NCI-H1436 treated with DMSO at 0.1 percent for 48 hours (cell line): ENCODE results near the gene RPAIN.
A peak's percentile ranks its signal among the peaks of the same experiment; 100 is the strongest.
"Not testable (repeated sequence)": the region's sequence is repeated elsewhere in the genome, so short reads cannot be mapped to it uniquely, and the experiment has no call there.

Experiments used
- DNase-seq: peaks from one replicate; lab custom pipeline; 2025; lab: John Stamatoyannopoulos, UW

Gene RPAIN

DNA sequence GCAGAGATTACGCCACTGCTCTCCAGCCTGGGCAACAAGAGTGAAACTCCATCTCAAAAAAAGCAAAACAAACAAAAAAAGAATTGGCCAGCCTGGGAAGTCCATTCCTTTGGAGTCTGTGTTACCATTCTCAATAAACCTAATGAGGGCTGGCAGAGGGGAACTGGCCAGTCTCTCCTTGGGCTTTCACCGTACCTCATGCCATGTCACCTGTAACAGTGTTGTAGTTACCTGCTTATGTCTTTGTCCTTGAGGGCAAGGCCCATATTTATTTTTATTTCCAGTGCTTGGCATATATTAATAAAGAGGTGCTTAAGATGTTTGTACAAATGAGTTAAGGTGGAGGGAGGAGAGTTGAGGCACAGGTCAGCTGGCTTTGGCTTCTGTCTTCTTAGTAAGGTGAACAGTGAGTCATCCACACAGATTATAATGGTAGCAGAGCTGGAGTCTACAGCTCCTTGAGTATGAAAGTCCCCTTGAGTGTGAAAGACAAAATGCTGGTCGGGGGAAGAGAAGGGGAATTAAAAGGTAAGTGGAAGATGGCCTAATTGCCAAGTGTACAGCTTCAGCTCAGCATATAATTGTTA is 10.5 kb downstream of the RPAIN start:
- DNase-seq = no peak

DNA sequence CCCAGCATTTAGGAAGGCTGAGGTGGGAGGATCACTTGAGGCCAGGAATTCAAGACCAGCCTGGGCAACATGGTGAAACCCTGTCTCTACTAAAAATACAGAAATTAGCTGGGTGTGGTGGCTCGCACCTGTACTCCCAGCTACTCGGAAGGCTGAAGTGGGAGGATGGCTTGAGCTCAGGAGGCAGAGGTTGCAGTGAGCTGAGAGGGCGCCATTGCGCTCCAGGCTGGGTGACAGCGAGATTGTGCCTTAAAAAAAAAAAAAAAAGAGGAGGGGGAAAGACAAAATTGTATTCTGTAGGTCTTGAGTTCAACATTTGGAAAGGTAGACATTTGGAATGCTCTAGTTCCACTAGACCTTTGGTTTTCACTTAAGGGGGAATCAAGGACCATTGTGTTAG is 11.3 kb downstream of the RPAIN start:
- DNase-seq = not testable (repeated sequence)

DNA sequence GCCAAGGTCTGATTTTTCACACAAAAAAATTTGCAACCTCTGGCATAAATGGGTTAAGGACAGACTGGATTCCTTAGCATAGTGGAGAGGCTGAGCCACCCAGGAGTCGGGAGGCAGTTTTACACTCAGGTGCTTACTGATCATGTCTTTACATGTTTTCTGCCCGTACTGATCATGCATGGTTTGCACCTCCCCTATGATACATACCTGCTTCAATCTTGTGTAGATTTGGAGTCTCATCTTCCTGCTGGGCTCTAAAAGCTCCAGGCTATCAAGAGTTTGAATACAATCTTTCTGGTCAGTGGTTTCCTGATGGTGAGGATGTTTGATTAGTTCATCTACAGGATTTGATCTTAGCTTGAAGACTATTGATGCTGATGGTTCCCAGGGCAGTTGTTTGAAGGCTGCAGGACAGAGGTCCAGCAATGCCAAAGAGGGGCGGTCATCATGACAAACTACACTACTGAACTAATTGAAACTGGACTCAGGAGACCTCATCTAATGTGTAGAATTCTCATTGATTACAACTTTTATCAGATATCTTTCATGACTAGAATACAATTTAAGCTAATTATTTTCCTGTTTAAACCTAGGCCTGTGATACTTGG is 12.1 kb downstream of the RPAIN start:
- DNase-seq = no peak

DNA sequence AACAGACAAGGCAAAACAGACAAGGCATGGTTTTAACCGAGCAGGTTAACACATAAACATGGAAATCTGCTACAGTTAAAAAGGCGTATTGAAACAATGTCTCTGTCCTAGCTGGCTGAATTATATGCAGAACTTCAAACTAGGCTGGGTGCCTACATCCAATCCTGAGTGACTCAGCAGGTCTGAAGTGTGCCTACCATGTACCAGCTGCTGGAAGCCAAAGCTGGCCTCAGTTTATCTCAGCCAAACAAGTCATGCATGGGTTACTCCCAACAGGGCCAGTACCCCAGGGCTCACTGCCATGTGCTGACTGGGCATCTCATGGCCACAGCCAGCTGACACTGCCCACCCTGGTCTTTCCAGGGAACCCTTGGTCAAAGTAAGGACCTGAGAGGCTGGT is 15.0 kb downstream of the RPAIN start:
- no peak for DNase-seq

DNA sequence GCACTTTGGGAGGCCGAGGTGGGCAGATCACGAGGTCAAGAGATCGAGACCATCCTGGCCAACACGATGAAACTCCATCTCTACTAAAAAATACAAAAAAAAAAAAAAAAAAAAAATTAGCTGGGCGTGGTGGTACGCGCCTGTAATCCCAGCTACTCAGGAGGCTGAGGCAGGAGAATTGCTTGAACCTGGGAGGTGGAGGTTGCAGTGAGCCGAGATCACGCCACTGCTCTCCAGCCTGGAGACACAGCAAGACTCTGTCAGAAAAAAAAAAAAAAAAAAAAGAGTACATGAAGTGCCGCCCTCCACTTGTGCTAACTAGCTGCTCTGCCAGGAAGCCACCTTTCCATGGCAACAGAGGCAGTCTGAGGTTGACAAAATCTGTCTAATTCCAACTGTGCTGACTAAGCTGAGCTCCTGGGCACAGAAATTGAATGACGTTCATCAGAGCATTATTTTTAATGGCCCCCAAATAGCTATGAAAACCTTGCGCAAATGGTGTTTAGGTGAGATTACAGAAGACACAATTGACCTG is 15.9 kb downstream of the RPAIN start:
- DNase-seq = not testable (repeated sequence)

DNA sequence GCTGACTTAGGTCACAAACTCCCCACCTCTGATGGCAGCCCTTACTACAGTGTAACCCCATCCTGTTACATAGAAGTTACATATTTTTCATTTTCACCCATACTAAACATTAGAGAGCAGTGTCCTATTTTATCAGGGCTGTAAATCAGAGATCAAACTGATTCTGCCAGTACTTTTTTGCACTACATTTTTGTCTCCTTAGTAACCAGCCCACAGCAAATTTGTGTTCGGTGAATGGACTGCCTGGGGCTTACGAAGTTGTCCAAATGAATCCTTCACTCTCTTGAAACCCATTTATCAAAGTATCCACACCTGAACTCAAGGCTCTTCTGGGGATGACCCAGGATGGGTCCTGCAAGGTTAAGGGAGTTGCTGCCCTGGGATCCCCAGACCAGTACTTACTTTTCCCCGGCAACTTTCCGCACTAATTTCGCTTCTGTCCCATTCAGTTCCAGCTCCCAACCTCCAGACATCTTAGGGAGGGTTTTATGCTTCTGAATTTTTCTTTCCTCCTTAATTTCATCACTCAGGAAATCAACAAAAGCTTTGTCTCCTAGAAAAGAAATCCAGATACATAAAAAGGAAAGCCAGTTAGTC is 17.8 kb downstream of the RPAIN start:
- DNase-seq = no peak

DNA sequence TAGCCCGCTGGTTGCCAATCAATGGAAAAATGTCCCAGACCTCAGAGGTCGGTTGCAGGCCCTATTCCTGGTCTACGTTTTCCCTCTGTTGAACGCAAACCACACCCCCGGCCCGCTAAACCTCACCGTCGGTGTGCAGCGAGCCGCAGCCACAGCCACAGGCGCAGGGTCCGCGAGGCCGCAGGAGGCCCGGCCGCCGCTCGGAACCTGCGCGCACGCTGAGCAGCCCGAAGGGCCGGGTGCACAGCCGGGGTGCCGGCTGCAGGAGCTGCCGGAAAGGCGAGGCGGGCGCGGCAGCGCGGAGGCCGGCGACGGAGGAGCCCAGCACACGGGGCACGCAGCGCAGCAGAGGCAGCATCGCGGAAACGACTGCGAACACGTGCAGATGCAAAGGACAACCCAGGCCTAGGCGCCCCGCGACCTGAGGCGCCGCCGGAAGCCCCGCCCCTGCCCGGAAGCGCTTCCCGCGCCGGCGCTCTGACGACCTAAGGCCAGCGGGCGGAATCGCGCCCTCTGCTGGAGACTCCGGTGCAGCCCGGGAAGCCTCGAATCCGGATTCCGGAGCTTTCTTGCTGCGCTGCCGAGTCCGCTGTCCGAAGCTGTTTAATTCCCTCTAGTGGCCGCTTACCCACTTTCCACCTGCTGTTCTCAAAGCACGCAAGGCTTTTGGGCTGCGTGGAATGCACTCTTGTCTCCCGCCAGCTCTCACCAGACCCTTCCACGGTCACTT is 18.9 kb downstream of the RPAIN start, which contains the start of gene C1QBP:
C1QBP (minus strand) TSS at position 440 of the 730 bp plus-strand sequence; CDS start at position 358, 82 bp downstream.
- DNase-seq = peak; percentile 23

DNA sequence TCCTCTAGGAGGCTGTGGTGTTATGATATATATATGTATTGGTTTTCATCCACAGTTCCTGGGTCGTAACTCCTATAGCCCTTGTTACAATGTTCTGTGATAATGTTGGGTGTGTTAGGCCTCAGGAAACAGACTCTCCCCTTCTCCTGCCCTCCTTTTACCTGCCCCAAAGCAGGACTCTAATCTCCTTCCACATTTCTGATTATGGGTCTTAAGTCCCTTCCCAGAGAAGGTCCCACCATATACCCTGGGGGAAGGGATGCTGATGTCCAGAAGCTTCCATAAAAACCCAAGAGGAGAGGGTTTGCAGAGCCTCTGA is 19.4 kb downstream of the RPAIN start:
- no peak for DNase-seq

DNA sequence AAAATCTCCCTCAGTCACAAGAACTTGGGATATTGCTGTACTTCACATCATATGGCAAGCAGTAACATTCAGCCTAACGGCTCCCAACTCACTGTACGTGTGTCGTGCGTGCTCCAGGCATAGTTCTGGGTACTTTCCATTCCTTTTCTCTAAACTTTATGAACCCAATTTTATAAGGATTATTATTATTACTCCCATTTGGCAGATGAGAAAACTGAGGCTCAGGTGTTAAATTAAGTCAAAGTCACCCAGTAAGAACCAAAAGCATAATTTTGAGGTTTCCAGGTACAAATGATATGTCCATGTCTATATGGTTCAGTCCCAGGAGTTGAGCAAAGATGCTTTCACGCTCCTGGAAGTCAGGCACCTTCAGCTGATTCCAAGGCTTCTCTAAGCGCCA is 23.7 kb downstream of the RPAIN start:
- DNase-seq = no peak

DNA sequence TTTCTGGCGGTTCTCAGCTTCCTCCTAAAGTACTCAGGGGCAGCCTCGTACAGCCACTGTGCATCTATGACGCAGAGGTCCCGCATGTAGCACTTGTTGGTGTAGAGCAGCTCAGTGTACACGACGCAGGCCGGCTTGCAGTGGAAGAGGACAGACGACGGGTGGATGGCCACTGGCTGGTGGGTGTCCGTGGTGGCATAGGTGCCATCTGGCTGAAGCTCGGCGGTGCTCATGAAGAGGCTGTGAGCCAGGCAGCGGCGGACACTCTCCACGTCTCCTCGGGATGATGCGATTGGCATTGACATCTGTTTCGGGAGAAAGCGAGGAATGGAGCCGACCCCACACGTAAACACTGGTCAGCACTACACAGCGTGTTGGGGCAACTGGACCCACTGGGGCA is 24.2 kb downstream of the RPAIN start:
- DNase-seq = no peak

DNA sequence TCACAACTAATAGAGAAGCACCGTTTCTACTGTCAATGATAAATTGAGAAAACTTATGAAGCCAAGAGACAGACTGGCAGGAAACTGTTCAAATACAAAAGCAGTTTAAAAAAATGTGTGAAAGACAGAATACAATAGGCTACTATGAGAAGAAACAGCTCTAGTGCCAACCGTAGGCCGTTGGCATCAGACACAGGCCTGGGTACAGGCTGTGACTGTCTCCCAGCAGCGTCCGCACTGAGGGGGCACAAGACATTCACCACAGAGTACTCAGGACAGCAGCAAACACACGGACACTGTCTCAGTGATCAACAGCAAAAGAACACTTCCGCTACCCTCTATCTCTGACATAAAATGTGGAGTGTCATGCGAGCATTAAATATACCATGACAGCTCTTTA is 26.8 kb downstream of the RPAIN start:
- DNase-seq = no peak

DNA sequence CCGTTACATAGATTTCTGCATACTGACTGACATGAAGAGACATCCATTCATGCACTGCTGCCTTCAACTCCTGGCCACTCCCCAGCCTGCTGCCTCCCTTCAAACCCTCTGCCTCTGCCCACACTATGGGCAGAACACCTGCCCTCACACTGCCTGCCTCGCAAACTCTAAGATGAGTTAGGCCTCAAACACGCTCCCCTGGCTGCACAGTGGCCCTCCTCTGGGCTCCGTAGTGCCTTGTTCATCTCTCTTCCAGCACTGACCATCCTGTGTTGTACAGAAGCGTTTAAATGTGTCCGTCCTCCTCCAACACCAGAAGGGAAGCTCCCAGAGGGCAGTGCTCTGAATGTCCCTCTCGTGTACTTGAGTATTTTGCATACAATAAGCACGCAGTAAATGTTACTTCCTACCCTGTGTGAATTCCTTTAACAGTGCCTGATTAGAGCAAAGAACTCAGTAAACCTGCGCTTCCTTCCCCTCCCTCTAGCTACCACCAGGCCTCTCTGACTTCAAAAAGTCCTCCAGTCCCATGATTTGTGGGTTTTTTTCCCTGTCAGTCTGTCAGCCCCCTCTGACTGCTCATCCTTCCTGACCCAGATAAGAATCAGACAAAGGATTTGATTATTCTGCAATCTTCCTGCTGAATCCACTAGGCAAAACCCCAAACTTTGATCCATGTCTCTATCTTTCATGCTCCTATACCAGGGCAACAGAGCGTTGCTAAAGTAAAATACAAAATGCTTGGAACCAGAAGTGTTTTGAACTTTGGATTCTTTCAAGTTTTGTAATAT is 44.9 kb downstream of the RPAIN start:
- DNase-seq = no peak

DNA sequence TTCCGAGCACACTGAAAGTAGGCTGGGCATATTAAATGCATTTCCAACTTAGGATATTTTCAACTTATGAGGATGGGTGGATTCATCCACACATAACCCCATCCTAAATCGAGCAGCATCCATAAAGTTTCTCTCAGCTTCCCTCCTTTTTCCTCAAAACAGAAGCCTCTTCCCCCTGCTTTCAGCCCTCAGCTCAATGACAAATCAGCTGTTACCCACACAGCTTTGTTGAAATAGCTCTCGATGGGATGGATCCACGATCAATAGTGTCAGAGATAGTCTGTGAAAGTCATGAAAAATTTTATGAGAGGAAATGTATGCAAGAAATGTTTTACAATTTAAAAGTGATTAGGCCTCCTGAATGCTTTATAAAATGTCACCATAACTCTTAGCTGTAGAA is 46.3 kb downstream of the RPAIN start:
- no peak for DNase-seq

DNA sequence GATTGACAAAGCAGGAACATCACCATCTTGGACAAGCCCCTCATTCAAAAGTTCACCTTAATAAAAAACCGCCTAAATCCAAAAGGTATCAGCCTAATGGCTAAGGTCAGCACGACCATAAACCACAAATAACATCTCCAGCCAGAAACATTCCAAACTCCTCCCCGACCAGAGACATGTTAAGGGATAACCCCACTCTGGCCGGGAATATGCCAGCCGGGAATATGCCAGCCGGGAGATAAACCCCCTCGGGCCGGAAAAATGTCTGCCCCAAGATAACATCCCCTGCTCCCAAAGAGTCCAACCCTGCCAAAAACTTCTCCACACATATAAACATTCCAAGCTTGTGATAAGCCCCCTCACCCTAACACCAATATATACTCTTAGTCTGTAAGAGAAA is 47.4 kb downstream of the RPAIN start:
- no peak for DNase-seq

DNA sequence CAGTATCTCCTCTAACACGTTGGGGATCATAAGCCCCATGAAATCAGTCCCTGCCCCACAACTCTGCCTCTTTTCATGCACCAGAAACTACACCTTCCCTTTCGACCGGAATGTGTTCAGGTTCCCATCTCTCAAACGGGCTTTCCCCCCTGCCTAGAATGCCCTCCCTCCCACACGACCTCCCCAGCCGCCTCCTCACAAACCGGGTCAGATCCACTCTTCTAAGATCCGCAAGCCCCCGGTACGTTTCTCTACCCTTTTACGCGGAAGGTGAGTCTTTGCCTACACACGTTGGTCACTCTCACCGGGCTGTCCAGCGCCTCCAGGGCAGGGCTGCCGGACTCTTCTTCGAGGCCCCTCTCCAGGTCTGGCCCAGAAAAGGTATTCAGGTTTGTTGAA is 48.1 kb downstream of the RPAIN start:
- no peak for DNase-seq

DNA sequence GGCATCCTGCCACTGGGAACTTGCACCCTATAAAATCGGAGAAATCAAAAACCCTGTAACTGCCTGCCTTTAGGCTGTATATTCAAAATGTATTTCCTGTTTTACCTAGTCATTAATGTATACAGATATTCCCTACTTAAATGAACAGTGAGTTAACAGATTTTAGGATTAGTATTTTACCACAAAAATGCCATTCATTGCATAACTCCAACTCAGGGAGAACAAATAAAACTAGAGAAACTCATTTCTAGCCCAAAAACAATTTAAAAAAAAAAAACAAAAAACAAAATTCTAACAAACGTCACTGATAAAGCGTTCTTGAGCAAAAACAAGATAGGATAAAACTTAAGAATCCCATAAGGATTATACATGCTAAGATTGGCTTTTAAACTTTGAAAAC is 52.5 kb downstream of the RPAIN start:
- no peak for DNase-seq

DNA sequence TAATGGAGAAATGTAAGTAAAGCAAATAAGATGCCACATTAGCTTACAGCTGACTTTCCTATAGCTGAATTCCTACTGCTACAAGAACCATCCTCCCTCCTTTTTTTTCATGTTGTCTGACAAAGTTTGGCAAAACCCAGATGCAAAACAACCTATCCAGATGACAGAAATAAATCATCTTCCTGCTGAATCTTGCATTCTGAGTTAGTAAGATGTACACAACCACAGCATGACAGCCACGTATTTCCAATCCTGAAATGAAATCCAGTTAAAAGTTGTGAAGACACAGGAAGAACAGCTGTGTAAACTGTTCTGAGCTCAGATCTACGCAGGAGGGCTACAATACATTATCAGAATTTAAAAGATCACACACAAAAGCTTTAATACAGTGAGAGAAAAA is 53.9 kb downstream of the RPAIN start:
- no peak for DNase-seq

DNA sequence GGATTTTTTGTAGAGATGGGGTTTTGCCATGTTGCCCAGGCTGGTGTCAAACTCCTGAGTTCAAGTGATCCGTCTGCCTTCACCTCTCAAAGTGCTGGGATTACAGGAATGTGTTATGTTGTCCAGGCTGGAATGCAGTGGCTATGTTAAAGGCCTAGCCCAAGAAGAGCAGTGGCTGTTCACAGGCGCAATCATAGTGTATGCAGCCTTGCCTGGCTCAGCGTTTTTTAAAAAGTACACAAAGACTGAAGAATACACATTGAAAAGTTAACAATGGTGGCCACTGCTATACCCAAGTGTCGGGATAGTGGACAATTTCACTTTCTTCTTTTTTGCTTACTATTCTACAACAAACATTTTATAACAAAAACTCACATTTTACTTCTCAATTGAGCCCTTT is 59.0 kb downstream of the RPAIN start:
- no peak for DNase-seq

DNA sequence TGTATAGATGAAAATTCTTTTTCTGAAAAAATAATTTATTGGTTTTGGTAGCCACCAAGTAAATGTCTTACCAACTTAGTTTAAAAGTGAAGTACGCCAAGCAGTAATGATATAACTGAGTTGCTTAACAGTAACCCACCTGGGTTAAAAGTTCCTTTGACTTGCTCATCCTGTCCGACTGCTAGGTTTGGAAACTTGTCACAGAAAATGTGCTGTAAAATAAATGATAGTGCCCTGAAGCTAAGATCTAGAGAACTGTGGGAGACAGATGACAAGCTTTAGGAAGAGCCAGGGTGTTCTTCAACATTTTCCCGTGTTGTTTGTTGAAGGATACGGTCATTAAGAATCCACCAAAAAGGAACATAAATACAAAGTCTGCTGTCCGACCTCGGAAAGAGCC is 61.0 kb downstream of the RPAIN start:
- no peak for DNase-seq

DNA sequence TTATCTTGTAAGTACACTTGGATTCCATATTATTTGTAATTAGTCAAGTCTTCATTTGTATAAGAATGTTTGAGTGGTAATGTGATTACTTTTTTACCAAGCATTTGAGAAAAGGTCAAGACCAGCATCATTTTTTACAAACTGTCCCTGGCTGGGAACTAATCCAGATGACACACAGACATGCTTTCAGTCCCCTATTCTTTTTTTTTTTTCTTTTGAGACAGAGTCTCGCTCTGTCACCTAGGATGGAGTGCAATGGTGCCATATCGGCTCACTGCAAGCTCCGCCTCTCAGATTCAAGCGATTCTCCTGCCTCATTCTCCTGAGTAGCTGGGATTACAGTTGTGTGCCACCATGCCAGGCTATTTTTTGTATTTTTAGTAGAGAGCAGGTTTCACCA is 61.5 kb downstream of the RPAIN start:
- DNase-seq = no peak
